Measurements from ENCODE around the gene PLPP1.

DNA sequence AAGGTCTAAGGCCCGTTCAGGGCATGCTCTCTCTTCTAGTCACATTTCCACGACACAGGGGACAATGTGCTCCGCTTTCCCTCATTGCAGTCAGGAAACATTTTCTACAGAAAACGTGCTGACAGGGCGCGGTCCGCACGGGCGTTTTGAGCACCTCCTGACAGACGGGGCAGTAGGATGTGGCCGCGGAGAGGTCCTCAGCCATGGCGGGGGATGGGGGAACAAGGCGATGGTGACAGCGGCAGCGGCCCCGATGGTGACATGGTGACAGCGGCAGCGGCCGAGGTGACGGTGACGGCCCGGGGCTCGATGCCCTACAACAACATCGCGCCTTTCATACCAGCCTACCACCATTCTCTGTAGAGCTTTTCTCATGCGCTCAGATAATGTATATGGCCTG, 4.1 kb downstream of the PLPP1 start:
- TF ChIP-seq CTCF (IDR thresholded peaks at IDR 0.05) (no peak), FOSL2 (IDR thresholded peaks at IDR 0.05; ENCODE audit: borderline replicate concordance, low read depth) (no peak), REST (IDR thresholded peaks at IDR 0.05; ENCODE audit: low read depth, low read length) (no peak), USF1 (IDR thresholded peaks at IDR 0.05; ENCODE audit: borderline replicate concordance, low read depth) (no peak), YY1 (IDR thresholded peaks at IDR 0.05; ENCODE audit: low read depth) (no peak), POLR2AphosphoS5 (IDR thresholded peaks at IDR 0.05; ENCODE audit: low read depth, low read length) (no peak), CHD2 (IDR thresholded peaks at IDR 0.05; ENCODE audit: low read length, partially characterized antibody) (no peak), PBX3 (IDR thresholded peaks at IDR 0.05) (no peak), SIN3A (IDR thresholded peaks at IDR 0.05; ENCODE audit: borderline replicate concordance, low read depth, low read length) (no peak), GABPA (IDR thresholded peaks at IDR 0.05; ENCODE audit: low read depth) (no peak)
- TF ChIP-seq, protein P1, sequence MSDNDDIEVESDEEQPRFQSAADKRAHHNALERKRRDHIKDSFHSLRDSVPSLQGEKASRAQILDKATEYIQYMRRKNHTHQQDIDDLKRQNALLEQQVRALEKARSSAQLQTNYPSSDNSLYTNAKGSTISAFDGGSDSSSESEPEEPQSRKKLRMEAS (IDR thresholded peaks at IDR 0.05; ENCODE audit: low read depth) = no peak

All from SK-N-SH (cell line).